ENCODE data around the gene KCTD7.
"Not testable (repeated sequence)": the region's sequence is repeated elsewhere in the genome, so short reads cannot be mapped to it uniquely, and the experiment has no call there.

The KCTD7 gene

GRCh38 chr7:66657798-66658197 is 29.1 kb downstream of the KCTD7 start:
- no peaks in the 10 kb centered on the region for H3K27me3 ChIP-seq (ENCODE audit: control insufficient read depth in 1 of 2, insufficient read depth in 2 of 2, low read length in 2 of 2)
- no peak overlapping the region for H3K4me3 ChIP-seq (ENCODE audit: low read depth in 1 of 2, low read length in 2 of 2)
- no peak overlapping the region for H3K9ac ChIP-seq (ENCODE audit: low read length)
- H3K27ac ChIP-seq (ENCODE audit: low read depth, low read length): no peak overlapping the region
- no peaks in the 10 kb centered on the region for H3K9me3 ChIP-seq (ENCODE audit: low read length)
- peaks cover 14% of the 10 kb centered on the region for H3K4me1 ChIP-seq (ENCODE audit: insufficient read depth, low read length)
- H3K36me3 ChIP-seq (ENCODE audit: insufficient read depth, low read length): no peaks in the 10 kb centered on the region

DNA sequence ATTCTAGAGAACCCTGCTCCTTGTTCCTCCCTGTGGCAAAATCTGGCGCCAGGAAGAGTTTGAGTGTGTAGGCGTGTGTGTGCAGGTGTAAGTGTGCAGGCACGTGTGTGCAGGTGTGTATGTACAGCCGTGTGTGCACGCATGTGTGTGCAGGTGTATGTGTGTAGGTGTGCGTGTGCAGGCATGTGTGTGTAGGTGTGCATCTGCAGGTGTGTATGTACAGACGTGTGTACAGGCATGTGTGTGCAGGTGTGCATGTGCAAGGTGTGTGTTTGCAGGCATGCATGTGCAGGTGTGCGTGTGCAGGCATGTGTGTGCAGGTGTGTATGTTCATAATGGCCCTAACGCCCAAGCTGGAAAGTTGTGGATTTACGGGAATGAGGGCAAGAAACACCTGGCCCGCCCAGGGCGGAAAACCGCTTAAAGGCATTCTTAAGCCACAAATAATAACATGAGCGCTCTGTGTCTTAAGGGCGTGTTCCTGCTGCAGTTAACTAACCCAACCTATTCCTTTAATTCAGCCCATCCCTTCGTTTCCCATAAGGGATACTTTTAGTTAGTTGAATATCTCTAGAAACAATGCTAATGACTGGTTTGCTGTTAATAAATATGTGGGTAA is 34.1 kb downstream of the KCTD7 start:
- Histone ChIP-seq H3K36me3 (ENCODE audit: insufficient read depth, low read length) (no peaks in the 10 kb centered on the region), H3K9me3 (ENCODE audit: low read length) (no peaks in the 10 kb centered on the region), H3K27me3 (ENCODE audit: control insufficient read depth in 1 of 2, insufficient read depth in 2 of 2, low read length in 2 of 2) (no peaks in the 10 kb centered on the region), H3K4me3 (ENCODE audit: low read depth in 1 of 2, low read length in 2 of 2) (no peak overlapping the region), H3K27ac (ENCODE audit: low read depth, low read length) (no peak overlapping the region), H3K9ac (ENCODE audit: low read length) (no peak overlapping the region), H3K4me1 (ENCODE audit: insufficient read depth, low read length) (no peaks in the 10 kb centered on the region)

DNA sequence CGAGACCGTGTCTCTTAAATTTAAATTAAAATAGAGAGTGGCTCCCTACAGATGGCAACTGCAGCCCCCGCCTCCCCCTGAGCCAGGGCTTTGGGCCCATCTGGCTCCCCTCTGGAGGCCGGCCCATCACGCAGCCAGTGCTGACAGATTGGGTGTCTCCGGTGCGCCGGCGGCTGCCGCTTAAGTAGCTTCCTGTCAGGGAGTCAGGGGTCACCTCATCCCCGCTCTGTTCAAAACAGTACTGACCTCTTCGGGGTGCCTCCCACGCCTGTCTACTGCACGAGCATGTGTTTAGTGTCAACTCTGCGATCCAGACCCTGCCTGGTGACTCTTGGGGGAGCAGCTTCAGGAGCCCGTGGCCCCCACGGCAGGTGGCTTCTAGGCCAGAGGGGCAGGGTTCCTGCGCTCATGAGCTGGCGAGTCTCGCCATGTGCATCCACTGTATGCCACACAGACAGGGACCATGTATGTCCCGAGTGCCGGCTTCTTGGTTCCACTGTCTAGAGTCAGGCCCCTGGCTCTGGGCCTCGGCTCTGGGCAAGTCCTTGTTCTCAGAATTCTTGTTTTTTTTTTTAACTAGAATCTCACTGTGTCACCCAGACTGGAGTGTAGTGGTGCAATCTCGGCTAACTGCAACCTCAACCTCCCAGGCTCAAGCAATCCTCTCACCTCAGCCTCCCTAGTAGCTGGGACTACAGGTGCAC is 36.1 kb downstream of the KCTD7 start:
- no peaks in the 10 kb centered on the region for H3K4me1 ChIP-seq (ENCODE audit: insufficient read depth, low read length)
- no peak overlapping the region for H3K4me3 ChIP-seq (ENCODE audit: low read depth in 1 of 2, low read length in 2 of 2)

GRCh38 chr7:66666313-66666952 is 37.8 kb downstream of the KCTD7 start:
- Histone ChIP-seq H3K9ac (ENCODE audit: low read length) (no peak overlapping the region), H3K27ac (ENCODE audit: low read depth, low read length) (no peak overlapping the region), H3K4me1 (ENCODE audit: insufficient read depth, low read length) (no peaks in the 10 kb centered on the region), H3K4me3 (ENCODE audit: low read depth in 1 of 2, low read length in 2 of 2) (no peak overlapping the region), H3K36me3 (ENCODE audit: insufficient read depth, low read length) (no peaks in the 10 kb centered on the region), H3K9me3 (ENCODE audit: low read length) (no peaks in the 10 kb centered on the region), H3K27me3 (ENCODE audit: control insufficient read depth in 1 of 2, insufficient read depth in 2 of 2, low read length in 2 of 2) (no peaks in the 10 kb centered on the region)

More for the DNA sequence above, 36.1 kb downstream of the KCTD7 start:
- Histone ChIP-seq H3K27ac (ENCODE audit: low read depth, low read length) (no peak overlapping the region), H3K9me3 (ENCODE audit: low read length) (no peaks in the 10 kb centered on the region), H3K9ac (ENCODE audit: low read length) (no peak overlapping the region), H3K36me3 (ENCODE audit: insufficient read depth, low read length) (no peaks in the 10 kb centered on the region), H3K27me3 (ENCODE audit: control insufficient read depth in 1 of 2, insufficient read depth in 2 of 2, low read length in 2 of 2) (no peaks in the 10 kb centered on the region)

DNA sequence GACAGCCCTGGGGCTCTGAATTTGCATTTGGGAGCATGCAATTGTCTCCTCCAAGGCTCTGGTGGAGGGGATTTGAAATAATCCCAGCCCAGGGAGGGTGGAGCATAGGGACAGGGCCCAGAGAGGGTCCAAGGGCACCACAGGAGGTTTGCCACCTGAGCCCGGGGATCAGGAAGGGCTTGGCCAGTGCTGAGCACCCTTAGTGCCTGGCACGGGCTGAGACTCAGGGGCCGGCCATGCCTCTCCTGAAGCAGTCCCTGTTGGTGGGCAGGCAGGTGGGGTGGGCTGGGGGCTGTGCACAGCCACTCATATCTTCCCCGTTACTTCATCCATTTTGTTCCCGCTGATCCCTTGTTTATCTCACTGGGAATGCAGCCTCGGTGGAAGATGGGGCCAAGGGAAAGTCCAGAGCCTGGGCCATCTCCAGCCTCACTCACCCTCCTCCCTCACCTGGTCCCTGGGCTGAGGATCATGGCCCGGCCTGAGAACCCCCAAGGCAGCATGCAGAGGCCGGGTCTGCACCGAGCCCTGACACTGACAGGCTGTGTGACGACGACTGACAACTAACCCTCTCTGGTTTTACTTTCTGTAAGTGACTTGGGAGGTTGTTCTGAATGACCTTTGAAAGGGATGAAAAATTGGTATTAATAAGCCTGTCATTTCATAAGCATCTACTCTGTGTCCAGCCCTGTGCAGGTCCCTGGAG is 38.5 kb downstream of the KCTD7 start:
- no peaks in the 10 kb centered on the region for H3K27me3 ChIP-seq (ENCODE audit: control insufficient read depth in 1 of 2, insufficient read depth in 2 of 2, low read length in 2 of 2)
- H3K9me3 ChIP-seq (ENCODE audit: low read length): no peaks in the 10 kb centered on the region
- H3K4me3 ChIP-seq (ENCODE audit: low read depth in 1 of 2, low read length in 2 of 2): no peak overlapping the region
- H3K4me1 ChIP-seq (ENCODE audit: insufficient read depth, low read length): no peaks in the 10 kb centered on the region
- H3K27ac ChIP-seq (ENCODE audit: low read depth, low read length): no peak overlapping the region
- H3K36me3 ChIP-seq (ENCODE audit: insufficient read depth, low read length): no peaks in the 10 kb centered on the region
- no peak overlapping the region for H3K9ac ChIP-seq (ENCODE audit: low read length)

DNA sequence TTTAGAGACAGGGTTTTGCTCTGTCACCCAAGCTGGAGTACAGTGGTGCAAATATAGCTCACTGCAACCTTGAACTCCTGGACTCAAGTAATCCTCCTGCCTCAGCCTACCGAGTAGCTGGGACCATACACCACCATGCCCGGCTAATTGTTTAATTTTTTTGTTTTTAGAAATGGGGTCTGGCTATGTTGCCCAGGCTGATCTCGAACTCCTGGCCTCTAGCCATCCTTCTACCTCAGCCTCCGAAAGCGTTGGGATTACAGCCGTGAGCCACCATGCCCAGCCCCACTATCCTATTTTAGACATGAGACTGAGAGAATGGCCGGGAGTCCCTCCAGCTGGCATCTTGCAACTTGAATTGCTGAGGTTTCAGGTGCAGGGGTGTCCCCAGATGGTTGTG is 39.4 kb downstream of the KCTD7 start:
- H3K9ac ChIP-seq (ENCODE audit: low read length): no peak overlapping the region
- no peaks in the 10 kb centered on the region for H3K36me3 ChIP-seq (ENCODE audit: insufficient read depth, low read length)
- H3K27me3 ChIP-seq (ENCODE audit: control insufficient read depth in 1 of 2, insufficient read depth in 2 of 2, low read length in 2 of 2): no peaks in the 10 kb centered on the region
- H3K4me3 ChIP-seq (ENCODE audit: low read depth in 1 of 2, low read length in 2 of 2): no peak overlapping the region
- H3K4me1 ChIP-seq (ENCODE audit: insufficient read depth, low read length): no peaks in the 10 kb centered on the region
- no peak overlapping the region for H3K27ac ChIP-seq (ENCODE audit: low read depth, low read length)
- no peaks in the 10 kb centered on the region for H3K9me3 ChIP-seq (ENCODE audit: low read length)

- no peaks in the 10 kb centered on the region for H3K4me1 ChIP-seq (ENCODE audit: insufficient read depth, low read length)
- no peak overlapping the region for H3K27ac ChIP-seq (ENCODE audit: low read depth, low read length)
- no peak overlapping the region for H3K4me3 ChIP-seq (ENCODE audit: low read depth in 1 of 2, low read length in 2 of 2)
- H3K9ac ChIP-seq (ENCODE audit: low read length): no peak overlapping the region
- no peaks in the 10 kb centered on the region for H3K27me3 ChIP-seq (ENCODE audit: control insufficient read depth in 1 of 2, insufficient read depth in 2 of 2, low read length in 2 of 2)
- H3K9me3 ChIP-seq (ENCODE audit: low read length): no peaks in the 10 kb centered on the region
- H3K36me3 ChIP-seq (ENCODE audit: insufficient read depth, low read length): no peaks in the 10 kb centered on the region
Observed at GRCh38 chr7:66668677-66669076, 40.0 kb downstream of the KCTD7 start.

- H3K4me3 ChIP-seq (ENCODE audit: low read depth in 1 of 2, low read length in 2 of 2): no peak overlapping the region
- no peaks in the 10 kb centered on the region for H3K4me1 ChIP-seq (ENCODE audit: insufficient read depth, low read length)
- H3K27me3 ChIP-seq (ENCODE audit: control insufficient read depth in 1 of 2, insufficient read depth in 2 of 2, low read length in 2 of 2): no peaks in the 10 kb centered on the region
- H3K36me3 ChIP-seq (ENCODE audit: insufficient read depth, low read length): no peaks in the 10 kb centered on the region
- no peak overlapping the region for H3K9ac ChIP-seq (ENCODE audit: low read length)
- no peak overlapping the region for H3K27ac ChIP-seq (ENCODE audit: low read depth, low read length)
- H3K9me3 ChIP-seq (ENCODE audit: low read length): no peaks in the 10 kb centered on the region
Observed at GRCh38 chr7:66669088-66669487, 40.4 kb downstream of the KCTD7 start.

GRCh38 chr7:66669496-66669895 is 40.8 kb downstream of the KCTD7 start:
- no peak overlapping the region for H3K4me3 ChIP-seq (ENCODE audit: low read depth in 1 of 2, low read length in 2 of 2)
- no peaks in the 10 kb centered on the region for H3K4me1 ChIP-seq (ENCODE audit: insufficient read depth, low read length)
- H3K27ac ChIP-seq (ENCODE audit: low read depth, low read length): no peak overlapping the region
- no peak overlapping the region for H3K9ac ChIP-seq (ENCODE audit: low read length)
- no peaks in the 10 kb centered on the region for H3K36me3 ChIP-seq (ENCODE audit: insufficient read depth, low read length)
- no peaks in the 10 kb centered on the region for H3K27me3 ChIP-seq (ENCODE audit: control insufficient read depth in 1 of 2, insufficient read depth in 2 of 2, low read length in 2 of 2)
- H3K9me3 ChIP-seq (ENCODE audit: low read length): no peaks in the 10 kb centered on the region

DNA sequence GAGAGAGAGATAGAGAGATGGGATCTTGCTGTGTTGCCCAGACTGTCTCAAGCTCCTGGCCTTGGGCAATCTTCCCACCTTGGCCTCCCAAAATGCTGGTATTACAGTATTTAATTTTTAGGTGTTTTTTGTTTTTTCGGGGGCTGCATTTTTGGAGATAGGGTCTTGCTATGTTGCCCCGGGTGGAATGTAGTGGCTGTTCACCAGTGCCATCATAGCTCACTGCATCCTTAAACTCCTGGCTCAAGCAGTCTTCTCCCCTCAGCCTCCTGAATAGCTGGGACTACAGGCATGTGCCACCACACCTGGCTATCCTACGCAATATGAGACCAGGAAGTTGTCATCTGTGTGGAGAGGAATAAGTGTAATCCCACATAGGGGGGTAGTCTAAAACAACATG is 42.4 kb downstream of the KCTD7 start:
- Histone ChIP-seq H3K27me3 (ENCODE audit: control insufficient read depth in 1 of 2, insufficient read depth in 2 of 2, low read length in 2 of 2) (no peaks in the 10 kb centered on the region), H3K9me3 (ENCODE audit: low read length) (no peaks in the 10 kb centered on the region), H3K4me1 (ENCODE audit: insufficient read depth, low read length) (no peaks in the 10 kb centered on the region), H3K36me3 (ENCODE audit: insufficient read depth, low read length) (no peaks in the 10 kb centered on the region), H3K27ac (ENCODE audit: low read depth, low read length) (no peak overlapping the region), H3K9ac (ENCODE audit: low read length) (no peak overlapping the region), H3K4me3 (ENCODE audit: low read depth in 1 of 2, low read length in 2 of 2) (no peak overlapping the region)

DNA sequence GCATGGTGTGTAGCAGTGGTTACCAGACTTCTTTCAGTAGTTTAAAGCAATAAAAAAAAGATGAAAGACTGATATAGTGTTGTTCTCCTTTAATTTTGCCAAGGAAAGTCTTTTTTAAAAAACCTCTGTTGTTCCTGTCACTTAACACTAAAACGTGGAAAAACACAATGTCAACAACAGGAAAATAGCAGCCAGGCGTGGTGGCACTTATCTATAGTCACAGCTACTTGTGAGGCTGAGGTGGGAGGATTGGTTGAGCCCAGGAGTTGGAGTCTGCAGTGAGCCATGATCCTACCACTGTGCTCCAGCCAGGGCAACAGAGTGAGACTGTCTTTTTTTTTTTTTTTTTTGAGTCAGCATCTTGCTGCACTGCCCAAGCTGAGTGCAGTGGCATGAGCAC is 42.8 kb downstream of the KCTD7 start:
- H3K4me1 ChIP-seq (ENCODE audit: insufficient read depth, low read length); H3K9ac ChIP-seq (ENCODE audit: low read length); H3K9me3 ChIP-seq (ENCODE audit: low read length); H3K36me3 ChIP-seq (ENCODE audit: insufficient read depth, low read length); H3K4me3 ChIP-seq (ENCODE audit: low read depth in 1 of 2, low read length in 2 of 2); H3K27ac ChIP-seq (ENCODE audit: low read depth, low read length); H3K27me3 ChIP-seq (ENCODE audit: control insufficient read depth in 1 of 2, insufficient read depth in 2 of 2, low read length in 2 of 2): not testable (repeated sequence)

Measured in muscle layer of colon (tissue), 2 donors.